Erythroblast (primary cell): ENCODE results near the gene TRPM8.

Experiments
- GATA1 ChIP-seq: IDR thresholded peaks from 2 replicates; pipeline ENCODE4 v1.6.1; 2011; ENCODE audit warnings: low read depth, mild to moderate bottlenecking, control low read depth, low read length, moderate library complexity
- POLR2A ChIP-seq: IDR thresholded peaks from 2 replicates; pipeline ENCODE4 v1.6.1; 2011; ENCODE audit warnings: mild to moderate bottlenecking, low read length

DNA sequence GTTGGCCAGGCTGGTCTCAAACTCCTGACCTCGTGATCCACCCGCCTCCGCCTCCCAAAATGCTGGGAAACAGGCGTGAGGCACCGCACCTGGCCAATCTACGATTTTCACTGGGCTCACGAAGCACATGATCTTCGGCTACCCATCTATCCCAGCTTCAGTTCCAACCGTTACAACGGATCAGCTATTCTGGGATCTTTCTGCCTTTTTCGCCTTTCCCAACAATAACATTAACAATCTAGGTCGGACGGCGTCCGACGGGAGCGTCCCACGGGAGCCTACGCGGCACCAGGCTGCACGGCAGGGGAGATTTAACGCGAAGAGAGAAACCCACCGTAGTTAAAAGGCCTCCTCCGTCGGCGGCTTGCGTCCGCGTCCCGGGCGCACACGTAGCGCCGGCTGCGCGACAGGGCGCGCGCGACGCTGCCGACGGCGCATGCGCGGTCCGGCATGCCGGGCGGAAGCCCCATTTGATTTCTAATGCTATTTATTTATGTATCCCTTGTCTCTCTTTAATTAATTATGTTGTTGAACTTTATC, 49.1 kb upstream of the TRPM8 start, which contains the start of gene MSL3B:
- TF ChIP-seq POLR2A (peak; percentile 46), GATA1 (no peak)
